ENCODE measurements around the gene DUSP15. TPM values are rescaled to one million over a fixed set of nuclear protein-coding genes. Genes with fewer than 3 reads are reported as not detected.

Gene DUSP15
- total RNA-seq, 1 experiment from 2014 or later, result not detected

- Histone ChIP-seq H3K4me2 (ENCODE audit: low read length) (peak overlapping the region; percentile 98), H2AFZ (ENCODE audit: low read length) (peak overlapping the region; percentile 93), H4K20me1 (ENCODE audit: low read length) (no peaks in the 10 kb centered on the region), H3K9ac (ENCODE audit: low read length) (no peak overlapping the region), H3K4me3 (ENCODE audit: low read length) (peak overlapping the region; percentile 75), H3K36me3 (ENCODE audit: low read depth, low read length) (no peaks in the 10 kb centered on the region), H3K27ac (ENCODE audit: low read length) (no peak overlapping the region), H3K79me2 (ENCODE audit: low read length) (no peaks in the 10 kb centered on the region), H3K4me1 (ENCODE audit: insufficient read depth, low read length) (peaks cover 6% of the 10 kb centered on the region), H3K9me2 (replicated peaks; ENCODE audit: low read length) (no peaks in the 10 kb centered on the region), H3F3A (ENCODE audit: low read length, unreplicated experiment) (no peaks in the 10 kb centered on the region), H3K9me3 (ENCODE audit: low read length) (no peaks in the 10 kb centered on the region), H3K27me3 (ENCODE audit: low read length) (peaks cover 18% of the 10 kb centered on the region)
- TF ChIP-seq EZH2phosphoT487 (IDR thresholded peaks at IDR 0.05; ENCODE audit: borderline replicate concordance, low read length) (no peak), EZH2 (IDR thresholded peaks at IDR 0.05; ENCODE audit: low read length, unreplicated experiment) (no peak)
- TF ChIP-seq, protein P1, sequence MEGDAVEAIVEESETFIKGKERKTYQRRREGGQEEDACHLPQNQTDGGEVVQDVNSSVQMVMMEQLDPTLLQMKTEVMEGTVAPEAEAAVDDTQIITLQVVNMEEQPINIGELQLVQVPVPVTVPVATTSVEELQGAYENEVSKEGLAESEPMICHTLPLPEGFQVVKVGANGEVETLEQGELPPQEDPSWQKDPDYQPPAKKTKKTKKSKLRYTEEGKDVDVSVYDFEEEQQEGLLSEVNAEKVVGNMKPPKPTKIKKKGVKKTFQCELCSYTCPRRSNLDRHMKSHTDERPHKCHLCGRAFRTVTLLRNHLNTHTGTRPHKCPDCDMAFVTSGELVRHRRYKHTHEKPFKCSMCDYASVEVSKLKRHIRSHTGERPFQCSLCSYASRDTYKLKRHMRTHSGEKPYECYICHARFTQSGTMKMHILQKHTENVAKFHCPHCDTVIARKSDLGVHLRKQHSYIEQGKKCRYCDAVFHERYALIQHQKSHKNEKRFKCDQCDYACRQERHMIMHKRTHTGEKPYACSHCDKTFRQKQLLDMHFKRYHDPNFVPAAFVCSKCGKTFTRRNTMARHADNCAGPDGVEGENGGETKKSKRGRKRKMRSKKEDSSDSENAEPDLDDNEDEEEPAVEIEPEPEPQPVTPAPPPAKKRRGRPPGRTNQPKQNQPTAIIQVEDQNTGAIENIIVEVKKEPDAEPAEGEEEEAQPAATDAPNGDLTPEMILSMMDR (conservative IDR thresholded peaks at IDR 0.05; ENCODE audit: low read depth, low read length), result no peak
- CTCF ChIA-PET, result no interaction called here
- DNase-seq (no peak), ATAC-seq (peak; percentile 57)
- no TSS peak for BruUV-seq (replicated peaks)
- POLR2A ChIA-PET (ENCODE audit: unreplicated experiment), result no interaction called here
- intact Hi-C loops (cut with micrococcal nuclease), result no loop called here
Observed at GRCh38 chr20:31861135-31861384, 9.3 kb downstream of the DUSP15 start.

GRCh38 chr20:31860390-31861134 is 9.8 kb downstream of the DUSP15 start:
- H3K4me1 ChIP-seq (ENCODE audit: insufficient read depth, low read length), result peaks cover 6% of the 10 kb centered on the region
- ChIA-PET POLR2A (ENCODE audit: unreplicated experiment) (interaction anchor here (0.7 kb wide), 1 partner anchor 14 kb away, joined by 3 read pairs; no protein-coding TSS in a partner anchor), CTCF (no interaction called here)
- H3K4me2 ChIP-seq (ENCODE audit: low read length), result peak overlapping the region; percentile 98
- no peaks in the 10 kb centered on the region for H3F3A ChIP-seq (ENCODE audit: low read length, unreplicated experiment)
- TF ChIP-seq EZH2phosphoT487 (IDR thresholded peaks at IDR 0.05; ENCODE audit: borderline replicate concordance, low read length) (no peak), EZH2 (IDR thresholded peaks at IDR 0.05; ENCODE audit: low read length, unreplicated experiment) (no peak)
- TF ChIP-seq, protein P1 (conservative IDR thresholded peaks at IDR 0.05; ENCODE audit: low read depth, low read length), result no peak
- DNase-seq (peak; percentile 61), ATAC-seq (peak; percentile 63)
- H3K9me3 ChIP-seq (ENCODE audit: low read length), result no peaks in the 10 kb centered on the region
- H3K79me2 ChIP-seq (ENCODE audit: low read length), result no peaks in the 10 kb centered on the region
- no peak overlapping the region for H3K27ac ChIP-seq (ENCODE audit: low read length)
- peak overlapping the region; percentile 75 for H3K4me3 ChIP-seq (ENCODE audit: low read length)
- no peaks in the 10 kb centered on the region for H4K20me1 ChIP-seq (ENCODE audit: low read length)
- no TSS peak for BruUV-seq (replicated peaks)
- H3K9ac ChIP-seq (ENCODE audit: low read length), result no peak overlapping the region
- intact Hi-C loops (cut with micrococcal nuclease), result no loop called here
- no peaks in the 10 kb centered on the region for H3K36me3 ChIP-seq (ENCODE audit: low read depth, low read length)
- no peaks in the 10 kb centered on the region for H3K9me2 ChIP-seq (replicated peaks; ENCODE audit: low read length)
- H3K27me3 ChIP-seq (ENCODE audit: low read length), result peaks cover 19% of the 10 kb centered on the region
- H2AFZ ChIP-seq (ENCODE audit: low read length), result peak overlapping the region; percentile 93

DNA sequence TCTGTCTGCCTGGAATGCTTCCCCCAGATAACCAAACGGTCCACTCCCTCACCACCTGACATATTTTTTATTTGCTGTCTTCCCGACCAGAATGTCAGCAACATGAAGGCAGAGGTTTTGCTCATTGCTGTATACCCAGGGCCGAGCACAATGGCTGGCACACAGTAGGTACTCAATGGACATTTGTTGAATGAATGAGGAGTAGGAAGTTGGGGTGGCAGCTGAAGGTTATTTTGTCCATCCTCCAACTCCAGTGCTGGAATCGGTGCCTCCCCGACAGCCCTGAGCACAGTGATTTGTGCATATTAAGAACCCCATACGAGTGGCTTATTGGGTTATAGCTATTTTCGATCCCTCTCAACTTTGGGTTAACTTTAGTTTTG is 10.3 kb downstream of the DUSP15 start:
- H2AFZ ChIP-seq (ENCODE audit: low read length), result no peak overlapping the region
- H3K79me2 ChIP-seq (ENCODE audit: low read length), result no peaks in the 10 kb centered on the region
- H3K4me2 ChIP-seq (ENCODE audit: low read length), result no peak overlapping the region
- H4K20me1 ChIP-seq (ENCODE audit: low read length), result no peaks in the 10 kb centered on the region
- peaks cover 6% of the 10 kb centered on the region for H3K4me1 ChIP-seq (ENCODE audit: insufficient read depth, low read length)
- BruUV-seq (replicated peaks), result no TSS peak
- no peaks in the 10 kb centered on the region for H3K9me2 ChIP-seq (replicated peaks; ENCODE audit: low read length)
- no peak overlapping the region for H3K27ac ChIP-seq (ENCODE audit: low read length)
- TF ChIP-seq EZH2 (IDR thresholded peaks at IDR 0.05; ENCODE audit: low read length, unreplicated experiment) (no peak), EZH2phosphoT487 (IDR thresholded peaks at IDR 0.05; ENCODE audit: borderline replicate concordance, low read length) (no peak)
- TF ChIP-seq, protein P1 (conservative IDR thresholded peaks at IDR 0.05; ENCODE audit: low read depth, low read length), result no peak
- ATAC-seq, result no peak
- intact Hi-C loops (cut with micrococcal nuclease), result no loop called here
- H3K36me3 ChIP-seq (ENCODE audit: low read depth, low read length), result no peaks in the 10 kb centered on the region
- no peak overlapping the region for H3K9ac ChIP-seq (ENCODE audit: low read length)
- CTCF ChIA-PET, result no interaction called here
- POLR2A ChIA-PET (ENCODE audit: unreplicated experiment), result interaction anchor here (0.7 kb wide), 1 partner anchor 14 kb away, joined by 3 read pairs; no protein-coding TSS in a partner anchor
- peaks cover 25% of the 10 kb centered on the region for H3K27me3 ChIP-seq (ENCODE audit: low read length)
- DNase-seq, result no peak
- H3K4me3 ChIP-seq (ENCODE audit: low read length), result no peak overlapping the region
- no peaks in the 10 kb centered on the region for H3F3A ChIP-seq (ENCODE audit: low read length, unreplicated experiment)
- H3K9me3 ChIP-seq (ENCODE audit: low read length), result no peaks in the 10 kb centered on the region
